OCI-LY1 (cell line): ENCODE measurements around the gene CFH.
"Not testable (repeated sequence)": the region's sequence is repeated elsewhere in the genome, so short reads cannot be mapped to it uniquely, and the experiment has no call there.

Source experiments
- EZH2 ChIP-seq: fragments of 200-600 bp; sonication (generic), shearing (Covaris generic); IDR thresholded peaks from 2 replicates; pipeline ENCODE4 v1.8.0; 2017; ENCODE audit warnings: borderline replicate concordance, mixed run types, mild to moderate bottlenecking, antibody characterized with exemption, low read length, moderate library complexity, mixed read lengths
- TF ChIP-seq, protein P1 (sequence below): fragments of 200-600 bp; sonication (generic), shearing (Covaris generic); IDR thresholded peaks from 2 replicates; pipeline ENCODE4 v1.5.1; 2017; ENCODE audit warnings: mild to moderate bottlenecking, antibody characterized with exemption, low read length, moderate library complexity, mixed read lengths

DNA sequence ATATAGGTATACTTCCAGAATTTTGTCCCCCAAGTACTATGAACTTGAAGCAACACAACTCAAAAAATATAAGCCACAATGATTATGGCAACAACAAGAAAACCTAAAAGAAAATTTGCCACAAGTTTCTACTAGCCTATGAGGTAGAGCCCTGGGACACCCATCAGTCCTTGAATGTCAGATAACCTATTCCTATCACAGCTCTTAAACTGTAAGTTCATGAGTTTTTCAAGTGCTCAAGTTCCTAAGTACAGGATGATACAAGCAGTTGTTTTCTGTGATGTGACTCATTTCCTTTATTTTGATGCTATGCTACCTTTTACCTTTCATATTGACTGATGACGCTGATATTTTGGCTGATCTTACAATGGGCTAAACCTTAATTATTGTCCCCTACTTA, 139.4 kb downstream of the CFH start:
- TF ChIP-seq, protein P1, sequence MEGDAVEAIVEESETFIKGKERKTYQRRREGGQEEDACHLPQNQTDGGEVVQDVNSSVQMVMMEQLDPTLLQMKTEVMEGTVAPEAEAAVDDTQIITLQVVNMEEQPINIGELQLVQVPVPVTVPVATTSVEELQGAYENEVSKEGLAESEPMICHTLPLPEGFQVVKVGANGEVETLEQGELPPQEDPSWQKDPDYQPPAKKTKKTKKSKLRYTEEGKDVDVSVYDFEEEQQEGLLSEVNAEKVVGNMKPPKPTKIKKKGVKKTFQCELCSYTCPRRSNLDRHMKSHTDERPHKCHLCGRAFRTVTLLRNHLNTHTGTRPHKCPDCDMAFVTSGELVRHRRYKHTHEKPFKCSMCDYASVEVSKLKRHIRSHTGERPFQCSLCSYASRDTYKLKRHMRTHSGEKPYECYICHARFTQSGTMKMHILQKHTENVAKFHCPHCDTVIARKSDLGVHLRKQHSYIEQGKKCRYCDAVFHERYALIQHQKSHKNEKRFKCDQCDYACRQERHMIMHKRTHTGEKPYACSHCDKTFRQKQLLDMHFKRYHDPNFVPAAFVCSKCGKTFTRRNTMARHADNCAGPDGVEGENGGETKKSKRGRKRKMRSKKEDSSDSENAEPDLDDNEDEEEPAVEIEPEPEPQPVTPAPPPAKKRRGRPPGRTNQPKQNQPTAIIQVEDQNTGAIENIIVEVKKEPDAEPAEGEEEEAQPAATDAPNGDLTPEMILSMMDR, result not testable (repeated sequence)
- TF ChIP-seq EZH2, result not testable (repeated sequence)
